T-cell (primary cell): ENCODE data around the gene RUFY2. TPM values are rescaled to one million over a fixed set of nuclear protein-coding genes. Genes with fewer than 3 reads are reported as not detected.

ENCODE experiments used
- ATAC-seq, 4 experiments: fragments of 200-7000 bp in 3 of 4; fragments of 150-1000 bp in 1 of 4; cut with Tn5 transposase; replicated peaks in 1 of 4; 1 replicate in 3 of 4; 2 replicates in 1 of 4; pipeline ENCODE4 v1.10.0; 2021; ENCODE audit warnings: moderate library complexity in 3 of 4, mild to moderate bottlenecking in 2 of 4, moderate number of reproducible peaks in 1 of 4
- CTCF ChIA-PET, 2 donors: fragments of 300-600 bp; sonication (Branson Sonifier 250); formaldehyde crosslinking; loops; one replicate each; lab custom pipeline; 2022; ENCODE audit warnings: antibody characterized with exemption in 2 of 2; lab: Charles Lee
- POLR2A ChIA-PET, 2 donors: fragments of 300-600 bp; sonication (Branson Sonifier 250); formaldehyde crosslinking; loops; one replicate each; lab custom pipeline; 2022; ENCODE audit warnings: antibody characterized with exemption in 2 of 2; lab: Charles Lee
- DNase-seq, 35 experiments: peaks; one replicate each; pipeline versions ENCODE4 v3.0.0 to v3.0.0-alpha.2; 2013 to 2023
- H3K27ac ChIP-seq: one replicate; pipeline ENCODE4 v1.5.1; 2013; ENCODE audit warnings: low read length
- H3K27me3 ChIP-seq, 2 experiments: replicated peaks in 1 of 2; 1 replicate in 1 of 2; 2 replicates in 1 of 2; pipeline versions ENCODE4 v1.6.1 to v1.7.0; 2013; ENCODE audit warnings: low read length in 1 of 2, mixed read lengths in 1 of 2; ENCODE audit not compliant: control insufficient read depth in 2 of 2, insufficient read depth in 2 of 2; ENCODE audit errors: extremely low read depth in 1 of 2
- H3K36me3 ChIP-seq, 2 donors: 1 replicate in 1 of 2; 2 replicates in 1 of 2; pipeline versions ENCODE4 v1.6.1 to v1.7.0; 2013; ENCODE audit warnings: low read length in 1 of 2; ENCODE audit not compliant: control insufficient read depth in 2 of 2, insufficient read depth in 1 of 2; ENCODE audit errors: extremely low read depth in 1 of 2
- H3K4me1 ChIP-seq, 2 experiments: 1 replicate in 1 of 2; 2 replicates in 1 of 2; pipeline versions ENCODE4 v1.6.1 to v1.7.0; 2013; ENCODE audit warnings: low read length in 2 of 2, mixed read lengths in 1 of 2; ENCODE audit not compliant: insufficient read depth in 2 of 2, control insufficient read depth in 1 of 2; ENCODE audit errors: extremely low read depth in 1 of 2
- H3K4me3 ChIP-seq, 2 donors: 1 replicate in 1 of 2; 2 replicates in 1 of 2; pipeline versions ENCODE4 v1.5.1 to v1.7.0; 2013; ENCODE audit warnings: mild to moderate bottlenecking in 2 of 2, low read length in 1 of 2, moderate library complexity in 1 of 2; ENCODE audit not compliant: control insufficient read depth in 1 of 2; ENCODE audit errors: extremely low read depth in 1 of 2
- H3K9me3 ChIP-seq: 2 replicates; pipeline ENCODE4 v1.7.0; 2013
- H3K27ac Mint-ChIP-seq, 2 donors: one replicate each; pipeline ENCODE4 v1.8.0; 2020 to 2021; ENCODE audit warnings: mild to moderate bottlenecking in 2 of 2, mixed read lengths in 2 of 2
- H3K27me3 Mint-ChIP-seq, 2 donors: one replicate each; pipeline ENCODE4 v1.8.0; 2021 to 2022; ENCODE audit warnings: mixed read lengths in 2 of 2
- H3K36me3 Mint-ChIP-seq: one replicate; pipeline ENCODE4 v1.8.0; 2021; ENCODE audit warnings: mixed read lengths
- H3K4me1 Mint-ChIP-seq, 3 donors: one replicate each; pipeline ENCODE4 v1.8.0; 2020 to 2022; ENCODE audit warnings: mixed read lengths in 3 of 3, mild to moderate bottlenecking in 1 of 3
- H3K4me3 Mint-ChIP-seq, 3 donors: one replicate each; pipeline ENCODE4 v1.8.0; 2020 to 2022; ENCODE audit warnings: mild to moderate bottlenecking in 3 of 3, mixed read lengths in 3 of 3, moderate library complexity in 3 of 3
- H3K9me3 Mint-ChIP-seq, 3 donors: one replicate each; pipeline ENCODE4 v1.8.0; 2020 to 2022; ENCODE audit warnings: mixed read lengths in 3 of 3
- WGBS: methylation state at CpG from one replicate; pipeline ENCODE4 v1.1.5; 2013; ENCODE audit warnings: missing lambda C conversion rate; ENCODE audit not compliant: insufficient coverage; 5-methylcytosine and 5-hydroxymethylcytosine counted together
- total RNA-seq, 35 experiments: library from RNA in 6 of 35; stranded (reverse) in 6 of 35; fragments of 120-200 nt in 1 of 35; gene quantifications; one replicate each; pipeline versions ENCODE4 v1.2.1 to v1.2.4 and lab custom pipeline; 2013 to 2026

RUFY2 gene
- total RNA-seq, 5 donors from 2014 or later (not counting 1 experiment from before 2014, with no cell fraction given): 15.2 to 25.7 (median 20.3) TPM

DNA sequence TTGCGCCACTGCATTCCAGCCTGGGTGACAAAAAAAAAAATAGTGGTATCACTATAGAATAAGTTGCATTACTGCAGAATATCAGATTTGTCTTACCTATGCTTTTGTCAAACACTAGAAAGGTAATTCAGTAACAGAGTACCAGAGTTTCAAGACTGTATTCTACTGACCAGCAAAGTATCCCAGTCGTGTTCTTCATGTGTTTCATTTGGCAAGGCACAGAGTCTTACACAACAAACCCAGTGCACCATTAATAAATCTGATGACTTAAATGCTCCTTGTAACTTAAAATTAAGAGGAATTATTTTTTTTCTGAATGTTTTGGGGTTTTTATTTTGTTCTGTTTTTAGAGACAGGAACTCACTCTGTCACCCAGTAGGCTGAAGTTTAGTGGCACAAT is 40.0 kb downstream of the RUFY2 start:
- ChIA-PET POLR2A (no interaction called here), CTCF (no interaction called here)
- Histone ChIP-seq H3K27me3 (no peaks in the 10 kb centered on the region), H3K4me3 (no peak overlapping the region), H3K36me3 (peaks cover 9 to 19% of the 10 kb centered on the region in 2 donors), H3K27ac (no peak overlapping the region), H3K9me3 (peaks cover 4% of the 10 kb centered on the region), H3K4me1 (no peaks in the 10 kb centered on the region)
- H3K27me3 Mint-ChIP-seq: no peaks in the 10 kb centered on the region
- WGBS: no CpG with 5 or more reads among the region's 2 CpGs
- no peak for ATAC-seq
- no peaks in the 10 kb centered on the region for H3K4me1 Mint-ChIP-seq
- DNase-seq: no peak
- no peak overlapping the region for H3K4me3 Mint-ChIP-seq
- H3K9me3 Mint-ChIP-seq: peaks cover 3% of the 10 kb centered on the region in 3 donors
- H3K27ac Mint-ChIP-seq: no peak overlapping the region
- peaks cover 35% of the 10 kb centered on the region for H3K36me3 Mint-ChIP-seq

DNA sequence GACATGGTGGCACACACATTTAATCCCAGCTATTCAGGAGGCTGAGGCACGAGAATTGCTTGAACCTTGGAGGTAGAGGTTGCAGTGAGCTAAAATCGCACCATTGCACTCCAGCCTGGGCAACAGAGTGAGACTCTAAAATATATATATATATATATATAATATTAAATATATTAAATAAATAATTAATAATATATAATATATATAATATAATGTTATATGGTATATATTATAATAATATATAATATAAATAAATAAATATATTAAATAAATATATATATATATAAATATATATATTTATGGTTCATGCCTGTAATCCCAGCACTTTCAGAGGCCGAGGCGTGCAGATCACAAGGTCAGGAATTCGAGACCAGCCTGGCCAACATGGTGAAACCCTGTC is 40.5 kb downstream of the RUFY2 start:
- peaks cover 9 to 17% of the 10 kb centered on the region in 2 donors for H3K36me3 ChIP-seq
- Mint-ChIP-seq H3K4me1 (no peaks in the 10 kb centered on the region), H3K27ac (no peak overlapping the region), H3K4me3 (no peak overlapping the region), H3K27me3 (no peaks in the 10 kb centered on the region), H3K9me3 (peaks cover 2 to 3% (median 2%) of the 10 kb centered on the region in 3 donors), H3K36me3 (peaks cover 35% of the 10 kb centered on the region)
- DNase-seq (no peak), ATAC-seq (no peak)
- no CpG with 5 or more reads among the region's 5 CpGs for WGBS
- H3K9me3 ChIP-seq: no peaks in the 10 kb centered on the region
- no peaks in the 10 kb centered on the region for H3K4me1 ChIP-seq
- H3K27ac ChIP-seq: no peak overlapping the region
- POLR2A ChIA-PET: no interaction called here
- CTCF ChIA-PET: no interaction called here
- H3K4me3 ChIP-seq: no peak overlapping the region
- no peaks in the 10 kb centered on the region for H3K27me3 ChIP-seq

DNA sequence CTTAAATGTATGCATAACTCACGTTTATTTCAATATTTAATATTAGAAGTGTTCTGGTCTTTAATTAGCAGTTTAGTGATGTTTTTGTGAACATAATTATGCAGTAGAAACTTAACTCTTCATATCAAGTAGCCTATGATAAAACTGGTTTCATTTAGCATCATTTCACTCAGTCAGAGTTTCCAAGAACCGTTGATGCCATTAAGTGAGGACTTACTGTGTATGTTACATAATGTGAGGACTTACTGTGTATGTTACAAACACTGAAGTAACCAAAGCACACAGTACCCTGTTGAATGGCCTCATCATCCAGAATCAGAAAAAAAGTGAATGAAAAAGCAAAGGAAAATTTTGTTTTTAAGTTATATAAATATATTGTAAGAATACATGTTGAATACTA is 41.5 kb downstream of the RUFY2 start:
- H3K36me3 Mint-ChIP-seq: peaks cover 32% of the 10 kb centered on the region
- ChIA-PET POLR2A (interaction anchor here in 1 of 2 donors (0.5 kb wide), 1 partner anchor 240 kb away, joined by 3 read pairs; no protein-coding TSS in a partner anchor), CTCF (no interaction called here)
- no peaks in the 10 kb centered on the region for H3K9me3 ChIP-seq
- WGBS: no CpG with 5 or more reads among the region's 2 CpGs
- no peaks in the 10 kb centered on the region for H3K27me3 Mint-ChIP-seq
- no peak for DNase-seq
- H3K4me1 ChIP-seq: no peaks in the 10 kb centered on the region
- H3K9me3 Mint-ChIP-seq: peaks cover 0 to 3% (median 0%) of the 10 kb centered on the region in 3 donors
- peaks cover 4 to 16% of the 10 kb centered on the region in 2 donors for H3K36me3 ChIP-seq
- H3K27me3 ChIP-seq: no peaks in the 10 kb centered on the region
- peak overlapping the region in 1 of 2 donors; percentile 3 for H3K27ac Mint-ChIP-seq
- no peak overlapping the region for H3K4me3 ChIP-seq
- no peak for ATAC-seq
- no peaks in the 10 kb centered on the region for H3K4me1 Mint-ChIP-seq
- no peak overlapping the region for H3K4me3 Mint-ChIP-seq
- no peak overlapping the region for H3K27ac ChIP-seq

DNA sequence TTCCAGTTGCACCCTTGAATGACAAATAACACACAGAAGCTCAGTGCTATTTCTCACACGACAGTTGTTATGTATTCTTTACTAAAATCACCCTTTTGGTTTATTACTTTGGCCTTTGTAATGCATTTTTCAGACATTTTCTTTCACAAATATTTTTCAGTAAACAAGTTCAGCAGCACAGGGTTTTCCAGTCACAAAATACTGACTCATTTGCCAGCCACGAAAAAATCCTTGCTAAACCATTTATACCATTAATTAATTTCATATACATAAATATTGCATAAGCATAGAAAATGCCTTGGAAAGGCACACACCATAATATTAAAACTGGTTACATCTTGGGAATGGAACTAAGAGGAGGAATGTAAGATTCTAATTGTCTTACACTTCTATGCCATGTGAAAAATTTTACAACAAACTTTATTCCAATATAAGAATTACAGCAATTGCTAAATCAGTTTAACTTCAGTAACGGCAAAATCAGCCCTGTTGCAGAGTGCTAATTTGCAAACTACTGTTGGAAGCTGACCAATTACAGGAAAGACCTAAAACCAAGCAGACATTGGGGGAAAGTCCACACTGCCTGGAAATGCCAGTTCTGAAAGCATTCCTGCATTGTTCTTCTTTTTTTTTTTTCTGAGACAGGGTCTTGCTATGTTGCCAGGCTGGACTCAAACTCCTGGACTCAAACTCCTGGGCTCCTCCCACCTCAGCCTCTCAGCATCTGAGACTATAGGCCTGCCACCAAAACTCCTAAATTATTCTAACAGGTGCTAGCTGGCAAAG is 42.8 kb downstream of the RUFY2 start:
- Histone ChIP-seq H3K27ac (no peak overlapping the region), H3K27me3 (no peaks in the 10 kb centered on the region), H3K4me3 (no peak overlapping the region), H3K4me1 (no peaks in the 10 kb centered on the region), H3K9me3 (no peaks in the 10 kb centered on the region), H3K36me3 (peaks cover 4 to 16% of the 10 kb centered on the region in 2 donors)
- H3K4me3 Mint-ChIP-seq: no peak overlapping the region
- CTCF ChIA-PET: interaction anchor here in 1 of 2 donors (0.7 kb wide), 1 partner anchor 187 kb away, joined by 3 read pairs; no protein-coding TSS in a partner anchor
- peaks cover 25% of the 10 kb centered on the region for H3K36me3 Mint-ChIP-seq
- H3K9me3 Mint-ChIP-seq: no peaks in the 10 kb centered on the region
- DNase-seq: no peak
- POLR2A ChIA-PET: no interaction called here
- no peak for ATAC-seq
- no peaks in the 10 kb centered on the region for H3K27me3 Mint-ChIP-seq
- H3K27ac Mint-ChIP-seq: peak overlapping the region in 1 of 2 donors; percentile 34
- no peaks in the 10 kb centered on the region for H3K4me1 Mint-ChIP-seq
- WGBS: 82% methylated on average over 2 of the region's 3 CpGs

DNA sequence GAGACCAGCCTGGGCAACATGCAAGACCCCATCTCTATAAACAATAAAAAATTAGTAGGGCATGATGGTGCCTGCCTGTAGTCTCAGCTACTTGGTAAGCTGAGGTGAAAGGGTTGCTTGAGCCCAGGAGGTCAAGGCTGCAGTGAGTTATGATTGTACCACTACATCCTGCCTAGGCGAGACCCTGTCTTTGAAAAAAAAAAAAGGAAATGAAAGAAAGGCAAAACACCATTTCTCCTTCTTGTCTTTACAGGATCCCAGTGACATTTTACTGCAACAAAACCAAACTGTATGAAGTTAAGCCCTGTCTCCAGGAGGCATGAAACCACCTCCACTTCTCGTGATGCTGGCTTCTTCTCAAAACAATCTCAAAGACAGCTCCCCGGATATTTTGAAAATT is 44.5 kb downstream of the RUFY2 start:
- H3K36me3 Mint-ChIP-seq: peaks cover 25% of the 10 kb centered on the region
- no peaks in the 10 kb centered on the region for H3K4me1 ChIP-seq
- H3K27me3 ChIP-seq: no peaks in the 10 kb centered on the region
- ATAC-seq: no peak
- DNase-seq: no peak
- no peak overlapping the region for H3K27ac Mint-ChIP-seq
- H3K4me3 Mint-ChIP-seq: no peak overlapping the region
- no peaks in the 10 kb centered on the region for H3K4me1 Mint-ChIP-seq
- CTCF ChIA-PET: interaction anchor here in 1 of 2 donors (0.7 kb wide), 1 partner anchor 443 kb away, joined by 3 read pairs; no protein-coding TSS in a partner anchor
- H3K36me3 ChIP-seq: peaks cover 4 to 19% of the 10 kb centered on the region in 2 donors
- H3K4me3 ChIP-seq: no peak overlapping the region
- H3K27me3 Mint-ChIP-seq: no peaks in the 10 kb centered on the region
- H3K9me3 Mint-ChIP-seq: no peaks in the 10 kb centered on the region
- H3K27ac ChIP-seq: no peak overlapping the region
- H3K9me3 ChIP-seq: no peaks in the 10 kb centered on the region
- POLR2A ChIA-PET: no interaction called here
- no CpG with 5 or more reads among the region's 3 CpGs for WGBS

DNA sequence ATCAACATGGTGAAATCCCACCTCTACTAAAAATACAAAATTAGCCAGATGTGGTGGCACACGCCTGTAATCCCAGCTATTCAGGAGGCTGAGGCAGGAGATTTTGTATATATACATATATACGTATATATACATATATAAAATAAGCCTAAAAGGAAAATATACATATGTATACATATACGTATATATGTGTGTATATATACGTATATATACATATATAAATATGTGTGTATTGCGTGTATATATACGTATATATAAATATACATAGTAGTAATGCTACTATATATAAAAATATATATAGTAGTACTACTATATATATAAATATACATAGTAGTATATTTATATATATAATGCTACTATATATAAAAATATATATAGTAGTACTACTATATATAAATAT is 47.9 kb downstream of the RUFY2 start:
- Mint-ChIP-seq H3K4me1 (no peaks in the 10 kb centered on the region), H3K27me3 (no peaks in the 10 kb centered on the region), H3K36me3 (peaks cover 27% of the 10 kb centered on the region), H3K27ac (no peak overlapping the region), H3K4me3 (no peak overlapping the region), H3K9me3 (no peaks in the 10 kb centered on the region)
- ATAC-seq (no peak), DNase-seq (no peak)
- Histone ChIP-seq H3K27me3 (no peaks in the 10 kb centered on the region), H3K4me3 (no peak overlapping the region), H3K4me1 (no peaks in the 10 kb centered on the region), H3K36me3 (peaks cover 4 to 25% of the 10 kb centered on the region in 2 donors), H3K27ac (no peak overlapping the region), H3K9me3 (no peaks in the 10 kb centered on the region)
- ChIA-PET POLR2A (no interaction called here), CTCF (interaction anchor here in 1 of 2 donors (0.6 to 0.7 kb wide), 2 partner anchors 182 to 658 kb away, joined by 3 read pairs; no protein-coding TSS in a partner anchor)
- WGBS: no CpG with 5 or more reads among the region's 6 CpGs
